Fibroblast of villous mesenchyme (primary cell): ENCODE results near the gene PLXDC1. TPM values are rescaled to one million over a fixed set of nuclear protein-coding genes. Genes with fewer than 3 reads are reported as not detected.

ENCODE experiments used
- DNase-seq: peaks from one replicate; pipeline ENCODE4 v3.0.0-alpha.2; 2010; ENCODE audit warnings: low read depth
- H3K4me3 ChIP-seq: 2 replicates; pipeline ENCODE4 v1.5.1; 2011; ENCODE audit warnings: low read depth, mild to moderate bottlenecking, low read length
- CTCF ChIP-seq: IDR thresholded peaks from 2 replicates; pipeline ENCODE4 v1.5.1; 2012; ENCODE audit warnings: low read depth, mild to moderate bottlenecking, low read length; ENCODE audit not compliant: insufficient read depth
- total RNA-seq: library from RNA; depleted of rRNA; stranded (reverse); fragments of >200 nt; gene quantifications from 2 replicates; pipeline ENCODE4 v1.2.3, GENCODE V29; 2012

PLXDC1 gene
- total RNA-seq, 1 donor: 0.43 TPM

GRCh38 chr17:39141294-39141693, 10.1 kb downstream of the PLXDC1 start:
- DNase-seq: no peak
- no peak for TF ChIP-seq CTCF
- no peak overlapping the region for H3K4me3 ChIP-seq

- DNase-seq: no peak
- H3K4me3 ChIP-seq: no peak overlapping the region
- TF ChIP-seq CTCF: no peak
Measured at GRCh38 chr17:39139561-39139960, 11.9 kb downstream of the PLXDC1 start.

- DNase-seq: peak; percentile 83
- no peak for TF ChIP-seq CTCF
- no peak overlapping the region for H3K4me3 ChIP-seq
Measured at GRCh38 chr17:39139161-39139511, 12.3 kb downstream of the PLXDC1 start.

GRCh38 chr17:39138431-39139160, 12.8 kb downstream of the PLXDC1 start:
- TF ChIP-seq CTCF: no peak
- no peak for DNase-seq
- no peak overlapping the region for H3K4me3 ChIP-seq

GRCh38 chr17:39134878-39135277, 16.6 kb downstream of the PLXDC1 start:
- TF ChIP-seq CTCF: no peak
- no peak for DNase-seq
- no peak overlapping the region for H3K4me3 ChIP-seq

GRCh38 chr17:39132192-39132610, 19.2 kb downstream of the PLXDC1 start:
- peak; percentile 73 for DNase-seq
- no peak overlapping the region for H3K4me3 ChIP-seq
- TF ChIP-seq CTCF: no peak

GRCh38 chr17:39131616-39132015, 19.8 kb downstream of the PLXDC1 start:
- no peak overlapping the region for H3K4me3 ChIP-seq
- no peak for DNase-seq
- TF ChIP-seq CTCF: no peak
